Liver (tissue), 3 donors: ENCODE results near the gene MINK1.

Experiments
- EGR1 ChIP-seq, 2 donors: IDR thresholded peaks; 2 replicates each; pipeline ENCODE4 v1.6.1; 2016 to 2018; ENCODE audit warnings: antibody characterized with exemption in 2 of 2, low read depth in 2 of 2
- GABPA ChIP-seq, 2 donors: IDR thresholded peaks in 1 of 2; conservative IDR thresholded peaks in 1 of 2; 2 replicates each; pipeline ENCODE4 v1.6.1; 2016; ENCODE audit warnings: antibody characterized with exemption in 2 of 2, mild to moderate bottlenecking in 1 of 2, moderate library complexity in 1 of 2
- JUND ChIP-seq, 2 donors: IDR thresholded peaks; 2 replicates each; pipeline ENCODE4 v1.6.1; 2016; ENCODE audit warnings: antibody characterized with exemption in 2 of 2
- RAD21 ChIP-seq, 2 donors: IDR thresholded peaks; 2 replicates each; pipeline ENCODE4 v1.6.1; 2016; ENCODE audit warnings: antibody characterized with exemption in 2 of 2, mild to moderate bottlenecking in 2 of 2
- TAF1 ChIP-seq: conservative IDR thresholded peaks from 2 replicates; pipeline ENCODE4 v1.6.1; 2016; ENCODE audit warnings: antibody characterized with exemption, mild to moderate bottlenecking
- YY1 ChIP-seq: IDR thresholded peaks from 2 replicates; pipeline ENCODE4 v1.6.1; 2016; ENCODE audit warnings: antibody characterized with exemption, mild to moderate bottlenecking
- TF ChIP-seq, protein P1 (sequence below): fragments of 150-350 bp; IDR thresholded peaks from 2 replicates; pipeline ENCODE4 v1.5.1; 2017; ENCODE audit warnings: improper control_type of control experiment, low read depth, low read length; ENCODE audit not compliant: missing input control
- TF ChIP-seq, protein P2 (sequence below): IDR thresholded peaks from 2 replicates; pipeline ENCODE4 v1.6.1; 2016; ENCODE audit warnings: antibody characterized with exemption, mild to moderate bottlenecking
- TF ChIP-seq, protein P3 (sequence below): IDR thresholded peaks from 2 replicates; pipeline ENCODE4 v1.6.1; 2016; ENCODE audit warnings: antibody characterized with exemption
- TF ChIP-seq, protein P4 (sequence below): IDR thresholded peaks from 2 replicates; pipeline ENCODE4 v1.6.1; 2016; ENCODE audit warnings: antibody characterized with exemption
- donor health status: healthy.
- donor health status: healthy.

DNA sequence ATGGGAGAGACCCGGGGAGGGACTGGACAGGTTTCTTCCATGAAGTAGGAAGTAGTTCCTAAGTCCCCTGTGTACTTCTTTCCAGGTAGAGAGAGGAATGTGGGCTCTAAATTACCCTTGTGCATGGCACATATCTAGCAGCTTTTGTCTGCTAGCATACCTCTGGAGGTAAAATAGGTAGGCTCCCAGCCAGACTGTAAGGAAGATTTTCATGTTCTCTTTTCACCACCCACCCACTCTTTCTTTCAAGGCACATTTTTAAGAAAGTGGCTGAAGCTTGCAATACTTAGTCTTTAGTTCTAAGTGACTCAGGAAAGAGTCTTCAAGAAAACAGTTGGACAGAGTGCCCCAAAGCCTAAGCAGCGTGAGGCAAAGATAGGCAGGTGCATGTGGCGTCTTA lies 9.2 kb downstream of the MINK1 start:
- TF ChIP-seq, protein P1, sequence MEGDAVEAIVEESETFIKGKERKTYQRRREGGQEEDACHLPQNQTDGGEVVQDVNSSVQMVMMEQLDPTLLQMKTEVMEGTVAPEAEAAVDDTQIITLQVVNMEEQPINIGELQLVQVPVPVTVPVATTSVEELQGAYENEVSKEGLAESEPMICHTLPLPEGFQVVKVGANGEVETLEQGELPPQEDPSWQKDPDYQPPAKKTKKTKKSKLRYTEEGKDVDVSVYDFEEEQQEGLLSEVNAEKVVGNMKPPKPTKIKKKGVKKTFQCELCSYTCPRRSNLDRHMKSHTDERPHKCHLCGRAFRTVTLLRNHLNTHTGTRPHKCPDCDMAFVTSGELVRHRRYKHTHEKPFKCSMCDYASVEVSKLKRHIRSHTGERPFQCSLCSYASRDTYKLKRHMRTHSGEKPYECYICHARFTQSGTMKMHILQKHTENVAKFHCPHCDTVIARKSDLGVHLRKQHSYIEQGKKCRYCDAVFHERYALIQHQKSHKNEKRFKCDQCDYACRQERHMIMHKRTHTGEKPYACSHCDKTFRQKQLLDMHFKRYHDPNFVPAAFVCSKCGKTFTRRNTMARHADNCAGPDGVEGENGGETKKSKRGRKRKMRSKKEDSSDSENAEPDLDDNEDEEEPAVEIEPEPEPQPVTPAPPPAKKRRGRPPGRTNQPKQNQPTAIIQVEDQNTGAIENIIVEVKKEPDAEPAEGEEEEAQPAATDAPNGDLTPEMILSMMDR, result no peak
- no peak for TF ChIP-seq TAF1
- TF ChIP-seq GABPA (IDR thresholded peaks at IDR 0.05 in 1 of 2, conservative IDR thresholded peaks at IDR 0.05 in 1 of 2), result no peak
- TF ChIP-seq, protein P2, sequence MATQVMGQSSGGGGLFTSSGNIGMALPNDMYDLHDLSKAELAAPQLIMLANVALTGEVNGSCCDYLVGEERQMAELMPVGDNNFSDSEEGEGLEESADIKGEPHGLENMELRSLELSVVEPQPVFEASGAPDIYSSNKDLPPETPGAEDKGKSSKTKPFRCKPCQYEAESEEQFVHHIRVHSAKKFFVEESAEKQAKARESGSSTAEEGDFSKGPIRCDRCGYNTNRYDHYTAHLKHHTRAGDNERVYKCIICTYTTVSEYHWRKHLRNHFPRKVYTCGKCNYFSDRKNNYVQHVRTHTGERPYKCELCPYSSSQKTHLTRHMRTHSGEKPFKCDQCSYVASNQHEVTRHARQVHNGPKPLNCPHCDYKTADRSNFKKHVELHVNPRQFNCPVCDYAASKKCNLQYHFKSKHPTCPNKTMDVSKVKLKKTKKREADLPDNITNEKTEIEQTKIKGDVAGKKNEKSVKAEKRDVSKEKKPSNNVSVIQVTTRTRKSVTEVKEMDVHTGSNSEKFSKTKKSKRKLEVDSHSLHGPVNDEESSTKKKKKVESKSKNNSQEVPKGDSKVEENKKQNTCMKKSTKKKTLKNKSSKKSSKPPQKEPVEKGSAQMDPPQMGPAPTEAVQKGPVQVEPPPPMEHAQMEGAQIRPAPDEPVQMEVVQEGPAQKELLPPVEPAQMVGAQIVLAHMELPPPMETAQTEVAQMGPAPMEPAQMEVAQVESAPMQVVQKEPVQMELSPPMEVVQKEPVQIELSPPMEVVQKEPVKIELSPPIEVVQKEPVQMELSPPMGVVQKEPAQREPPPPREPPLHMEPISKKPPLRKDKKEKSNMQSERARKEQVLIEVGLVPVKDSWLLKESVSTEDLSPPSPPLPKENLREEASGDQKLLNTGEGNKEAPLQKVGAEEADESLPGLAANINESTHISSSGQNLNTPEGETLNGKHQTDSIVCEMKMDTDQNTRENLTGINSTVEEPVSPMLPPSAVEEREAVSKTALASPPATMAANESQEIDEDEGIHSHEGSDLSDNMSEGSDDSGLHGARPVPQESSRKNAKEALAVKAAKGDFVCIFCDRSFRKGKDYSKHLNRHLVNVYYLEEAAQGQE, result no peak
- no peak for TF ChIP-seq JUND (IDR thresholded peaks at IDR 0.05)
- TF ChIP-seq EGR1 (IDR thresholded peaks at IDR 0.05; ENCODE audit: low read depth in 2 of 2), result no peak
- TF ChIP-seq, protein P3, sequence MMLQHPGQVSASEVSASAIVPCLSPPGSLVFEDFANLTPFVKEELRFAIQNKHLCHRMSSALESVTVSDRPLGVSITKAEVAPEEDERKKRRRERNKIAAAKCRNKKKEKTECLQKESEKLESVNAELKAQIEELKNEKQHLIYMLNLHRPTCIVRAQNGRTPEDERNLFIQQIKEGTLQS, result no peak
- TF ChIP-seq RAD21 (IDR thresholded peaks at IDR 0.05), result no peak
- no peak for TF ChIP-seq YY1
- TF ChIP-seq, protein P4, sequence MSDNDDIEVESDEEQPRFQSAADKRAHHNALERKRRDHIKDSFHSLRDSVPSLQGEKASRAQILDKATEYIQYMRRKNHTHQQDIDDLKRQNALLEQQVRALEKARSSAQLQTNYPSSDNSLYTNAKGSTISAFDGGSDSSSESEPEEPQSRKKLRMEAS, result no peak
